Right lobe of liver (tissue), 6 donors: ENCODE results near the gene ELOVL2. TPM values are rescaled to one million over a fixed set of nuclear protein-coding genes. Genes with fewer than 3 reads are reported as not detected.
A peak's percentile ranks its signal among the peaks of the same experiment; 100 is the strongest.

Experiments used
- ATAC-seq, 4 donors: fragments of 200-7000 bp; cut with Tn5 transposase; one replicate each; pipeline ENCODE4 v1.9.1; 2020; ENCODE audit warnings: mild to moderate bottlenecking in 4 of 4, moderate library complexity in 4 of 4
- DNase-seq, 3 donors: peaks; one replicate each; pipeline ENCODE4 v3.0.0-alpha.2; 2020
- H3K27ac ChIP-seq, 3 donors: fragments of 200-600 bp; one replicate each; pipeline ENCODE4 v1.8.0; 2022
- H3K27me3 ChIP-seq, 2 donors: fragments of 200-600 bp; one replicate each; pipeline ENCODE4 v1.8.0; 2022
- H3K36me3 ChIP-seq, 4 donors: fragments of 200-600 bp; sonication (generic) in 1 of 4; one replicate each; pipeline versions ENCODE4 v1.5.1 to v1.8.0; 2017 to 2022; ENCODE audit warnings: control low read depth in 1 of 4
- H3K4me1 ChIP-seq, 4 donors: fragments of 200-600 bp; sonication (generic) in 1 of 4; one replicate each; pipeline versions ENCODE4 v1.5.1 to v1.8.0; 2017 to 2022; ENCODE audit warnings: control low read depth in 1 of 4
- H3K4me3 ChIP-seq, 3 donors: fragments of 200-600 bp; one replicate each; pipeline ENCODE4 v1.8.0; 2022
- H3K9me3 ChIP-seq, 4 donors: fragments of 200-600 bp; sonication (generic) in 1 of 4; one replicate each; pipeline versions ENCODE4 v1.5.1 to v1.8.0; 2017 to 2022; ENCODE audit warnings: control low read depth in 1 of 4
- POLR2A ChIP-seq: fragments of 450-650 bp; IDR thresholded peaks from one replicate; pipeline ENCODE4 v1.6.1; 2017; ENCODE audit warnings: antibody characterized with exemption, mild to moderate bottlenecking
- WGBS: methylation state at CpG from one replicate; pipeline ENCODE4 v1.1.6; 2018; ENCODE audit warnings: low coverage, low lambda C conversion rate; ENCODE audit not compliant: insufficient coverage; ENCODE audit errors: missing lambda C conversion rate; 5-methylcytosine and 5-hydroxymethylcytosine counted together
- intact Hi-C, 2 donors: fragments of 100-400 bp; cut with DNase I; formaldehyde crosslinking; loops; one replicate each; pipeline versions ENCODE4 v1.11.2 to v1.14.1; 2022
- total RNA-seq, 6 experiments: library from RNA; depleted of rRNA in 2 of 6; stranded (reverse); fragments of >200 nt in 2 of 6; fragmentation: NEBNext Ultra II Directional in 3 of 6; extraction: Animal tissue kit (Norgen Biotek cat#: 25700) in 3 of 6; gene quantifications; one replicate each; pipeline versions ENCODE4 v1.1.0 to v1.2.4, GENCODE V29; 2016 to 2023
- TF ChIP-seq, protein P1 (sequence below), 4 donors: fragments of 200-600 bp in 3 of 4; fragments of 450-650 bp in 1 of 4; IDR thresholded peaks; one replicate each; pipeline versions ENCODE4 v1.5.1 to v1.8.0; 2016 to 2022; ENCODE audit warnings: antibody characterized with exemption in 4 of 4, mild to moderate bottlenecking in 2 of 4
- donor health status: DM: no; HTN: yes; CAD: no.
- donor health status: DM: no; HTN: no; CAD: no.
- donor health status: DM: no; HTN: no; CAD: no.
- donor health status: DM: no; HTN: yes; CAD: no.
- donor health status: DM: no; HTN: yes; CAD: no.

ELOVL2 gene
- total RNA-seq, 6 experiments from 2014 or later = 7.1 to 24.4 (median 14.4) TPM

DNA sequence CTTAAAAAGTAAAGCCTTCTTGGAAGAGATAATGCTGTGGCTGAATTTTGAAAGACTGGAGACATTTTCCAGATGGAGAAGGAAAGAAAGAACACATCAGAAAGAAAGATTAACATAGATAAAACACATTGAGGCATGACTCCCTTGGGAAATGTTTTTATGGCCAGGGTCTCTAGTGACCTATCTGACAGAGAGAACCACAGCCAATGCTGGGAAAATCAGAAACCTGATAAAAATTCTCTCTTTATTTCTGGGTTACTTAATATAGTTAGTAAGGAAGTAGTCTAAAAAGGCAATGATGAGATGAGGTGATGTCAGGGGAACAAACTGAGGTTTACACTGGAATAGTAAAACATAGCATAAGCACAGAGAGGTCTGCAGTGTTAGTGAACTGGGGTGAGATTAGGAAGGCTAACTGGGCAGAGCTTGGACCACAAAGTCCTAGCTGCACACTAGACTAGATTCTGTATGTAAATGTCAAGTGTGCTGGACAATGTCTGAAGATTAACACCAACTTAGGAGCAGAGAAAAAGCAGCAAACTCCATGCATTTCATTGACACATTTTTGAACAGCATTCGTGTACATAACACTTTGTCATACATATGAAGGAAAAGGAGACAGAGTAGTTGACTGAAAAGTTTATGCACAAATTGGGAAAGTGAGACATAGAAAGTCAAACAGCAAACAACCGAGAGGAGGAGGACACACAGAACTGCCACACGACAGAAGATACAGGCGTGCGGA, 31.0 kb downstream of the ELOVL2 start:
- DNase-seq = no peak
- WGBS = 86% methylated on average over 5 of the region's 5 CpGs
- no peak for ATAC-seq

DNA sequence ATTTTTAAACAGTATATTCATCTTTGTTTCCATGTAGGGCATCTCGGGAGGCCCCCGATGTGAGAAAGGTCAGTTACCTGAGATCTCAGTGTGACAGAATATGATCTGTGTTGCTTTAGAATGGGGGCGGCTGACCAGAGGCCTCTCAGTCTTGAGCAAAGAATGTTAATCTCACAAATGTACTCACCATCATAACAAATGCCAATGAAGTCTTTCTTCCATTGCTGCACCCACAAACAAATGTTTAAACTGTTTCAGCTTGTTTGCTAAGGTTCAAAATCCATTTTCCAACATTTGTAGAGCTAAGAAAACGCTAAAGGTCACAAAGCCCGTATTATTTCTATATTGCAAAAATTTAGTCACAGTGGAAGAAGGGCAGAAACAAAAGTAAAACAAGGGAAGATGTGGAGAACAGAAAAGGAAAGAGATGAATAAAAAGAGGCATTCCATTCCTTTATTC, 31.8 kb downstream of the ELOVL2 start:
- H3K27ac ChIP-seq = peak overlapping the region; percentile 23 to 46 (median 41)
- H3K27me3 ChIP-seq = no peaks in the 10 kb centered on the region
- H3K9me3 ChIP-seq = no peaks in the 10 kb centered on the region
- DNase-seq = no peak
- peak overlapping the region in 1 of 3 donors; percentile 11 for H3K4me3 ChIP-seq
- intact Hi-C loops = no loop called here
- 33% methylated on average over 5 of the region's 5 CpGs for WGBS
- ATAC-seq = peak; percentile 42 to 78 (median 55)
- peaks cover 0 to 24% (median 8%) of the 10 kb centered on the region in 4 donors for H3K4me1 ChIP-seq
- no peaks in the 10 kb centered on the region for H3K36me3 ChIP-seq
- TF ChIP-seq, protein P1, sequence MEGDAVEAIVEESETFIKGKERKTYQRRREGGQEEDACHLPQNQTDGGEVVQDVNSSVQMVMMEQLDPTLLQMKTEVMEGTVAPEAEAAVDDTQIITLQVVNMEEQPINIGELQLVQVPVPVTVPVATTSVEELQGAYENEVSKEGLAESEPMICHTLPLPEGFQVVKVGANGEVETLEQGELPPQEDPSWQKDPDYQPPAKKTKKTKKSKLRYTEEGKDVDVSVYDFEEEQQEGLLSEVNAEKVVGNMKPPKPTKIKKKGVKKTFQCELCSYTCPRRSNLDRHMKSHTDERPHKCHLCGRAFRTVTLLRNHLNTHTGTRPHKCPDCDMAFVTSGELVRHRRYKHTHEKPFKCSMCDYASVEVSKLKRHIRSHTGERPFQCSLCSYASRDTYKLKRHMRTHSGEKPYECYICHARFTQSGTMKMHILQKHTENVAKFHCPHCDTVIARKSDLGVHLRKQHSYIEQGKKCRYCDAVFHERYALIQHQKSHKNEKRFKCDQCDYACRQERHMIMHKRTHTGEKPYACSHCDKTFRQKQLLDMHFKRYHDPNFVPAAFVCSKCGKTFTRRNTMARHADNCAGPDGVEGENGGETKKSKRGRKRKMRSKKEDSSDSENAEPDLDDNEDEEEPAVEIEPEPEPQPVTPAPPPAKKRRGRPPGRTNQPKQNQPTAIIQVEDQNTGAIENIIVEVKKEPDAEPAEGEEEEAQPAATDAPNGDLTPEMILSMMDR (IDR thresholded peaks at IDR 0.05) = no peak
- no peak for TF ChIP-seq POLR2A

More for the DNA sequence above, 31.0 kb downstream of the ELOVL2 start:
- H3K9me3 ChIP-seq = no peaks in the 10 kb centered on the region
- no peaks in the 10 kb centered on the region for H3K36me3 ChIP-seq
- H3K4me1 ChIP-seq = peaks cover 0 to 22% (median 7%) of the 10 kb centered on the region in 4 donors
- intact Hi-C loops = no loop called here
- H3K4me3 ChIP-seq = no peak overlapping the region
- H3K27me3 ChIP-seq = no peaks in the 10 kb centered on the region
- TF ChIP-seq POLR2A = no peak
- TF ChIP-seq, protein P1 (IDR thresholded peaks at IDR 0.05) = no peak
- peak overlapping the region in 1 of 3 donors; percentile 19 for H3K27ac ChIP-seq

DNA sequence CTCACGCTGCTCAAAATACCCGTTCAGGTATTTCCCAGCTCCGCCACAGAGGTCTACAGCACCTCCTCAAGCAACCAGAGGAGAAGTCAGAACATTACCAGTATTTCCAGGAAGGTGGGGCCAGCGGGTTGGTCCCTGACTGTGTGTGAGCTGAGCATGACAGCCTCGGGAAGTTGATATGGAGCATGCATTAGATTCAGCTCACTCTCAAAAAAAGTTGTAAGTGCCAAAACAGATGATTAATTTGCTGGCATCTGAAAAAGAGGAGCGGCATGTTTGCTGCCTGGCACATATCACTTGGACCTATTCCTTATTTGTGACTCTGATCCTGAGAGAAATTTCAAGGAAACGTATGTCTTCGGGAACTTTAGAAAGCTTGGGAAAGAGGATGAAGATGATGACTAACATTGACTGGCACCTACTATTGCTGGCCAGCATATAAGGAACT, 32.3 kb downstream of the ELOVL2 start:
- DNase-seq = peak; percentile 54 to 65 (median 62)
- H3K4me1 ChIP-seq = peaks cover 0 to 24% (median 8%) of the 10 kb centered on the region in 4 donors
- H3K27ac ChIP-seq = peak overlapping the region; percentile 23 to 46 (median 41)
- H3K27me3 ChIP-seq = no peaks in the 10 kb centered on the region
- peak overlapping the region in 1 of 3 donors; percentile 11 for H3K4me3 ChIP-seq
- peak; percentile 81 to 89 (median 83) for ATAC-seq
- no peaks in the 10 kb centered on the region for H3K9me3 ChIP-seq
- intact Hi-C loops = no loop called here
- TF ChIP-seq, protein P1 (IDR thresholded peaks at IDR 0.05) = peak in 2 of 4 donors; percentile 8 to 10
- no peak for TF ChIP-seq POLR2A
- WGBS = 17% methylated on average over 8 of the region's 8 CpGs
- no peaks in the 10 kb centered on the region for H3K36me3 ChIP-seq

DNA sequence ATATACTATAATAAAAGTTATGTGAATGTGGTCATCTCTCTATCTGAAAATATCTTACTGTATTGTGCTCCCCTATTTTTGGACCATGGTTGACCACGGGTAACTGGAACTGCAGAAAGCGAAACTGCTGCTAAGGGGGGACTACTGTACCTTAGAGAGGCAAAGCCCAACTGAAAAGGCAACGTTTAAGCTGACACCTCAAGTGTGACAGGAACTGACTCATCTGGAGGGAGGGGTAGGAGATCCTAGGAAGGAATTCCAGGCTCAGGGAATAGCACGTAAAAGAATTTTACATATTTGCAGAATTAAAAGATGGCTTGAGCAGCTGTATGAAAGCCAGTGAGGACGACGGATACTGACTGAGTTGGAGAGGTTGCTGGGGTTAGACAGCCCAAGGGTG, 34.8 kb downstream of the ELOVL2 start:
- no peaks in the 10 kb centered on the region for H3K27me3 ChIP-seq
- no peak for TF ChIP-seq POLR2A
- TF ChIP-seq, protein P1 (IDR thresholded peaks at IDR 0.05) = no peak
- WGBS = 54% methylated on average over 5 of the region's 6 CpGs
- no peaks in the 10 kb centered on the region for H3K9me3 ChIP-seq
- H3K4me3 ChIP-seq = no peak overlapping the region
- peaks cover 0 to 24% (median 8%) of the 10 kb centered on the region in 4 donors for H3K4me1 ChIP-seq
- no peaks in the 10 kb centered on the region for H3K36me3 ChIP-seq
- H3K27ac ChIP-seq = no peak overlapping the region
- no peak for DNase-seq
- ATAC-seq = no peak
- intact Hi-C loops = no loop called here
